Stimulated activated CD8-positive, alpha-beta memory T cell treated with anti-CD3 and anti-CD28 coated beads, Interleukin-12 subunit alpha, Interleukin-12 subunit beta, amount 100 ng/mL, for 4 hours (primary cell): ENCODE results near the gene AANAT.

Source experiments
- DNase-seq: peaks from one replicate; pipeline ENCODE4 v3.0.0-alpha.2; 2020; ENCODE audit warnings: low read depth

The AANAT gene

DNA sequence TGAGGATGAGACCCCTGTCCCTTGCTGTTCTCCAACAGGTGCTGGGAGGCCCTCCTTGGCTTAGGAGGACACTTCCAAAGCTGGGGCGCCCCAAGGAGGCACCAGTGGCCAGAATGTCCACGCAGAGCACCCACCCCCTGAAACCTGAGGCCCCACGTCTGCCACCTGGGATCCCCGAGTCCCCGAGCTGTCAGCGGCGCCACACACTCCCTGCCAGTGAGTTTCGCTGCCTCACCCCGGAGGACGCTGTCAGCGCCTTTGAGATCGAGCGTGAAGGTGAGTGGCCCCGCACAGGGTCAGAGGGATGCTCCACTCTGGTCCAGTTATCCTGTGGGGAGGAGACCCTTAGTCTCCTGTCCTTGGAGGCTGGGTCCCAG lies 1.2 kb downstream of the AANAT start:
- DNase-seq, result no peak

- DNase-seq, result no peak
Measured at GRCh38 chr17:76469076-76469990, 1.9 kb downstream of the AANAT start.

GRCh38 chr17:76469991-76470739 lies 2.8 kb downstream of the AANAT start:
- DNase-seq, result no peak

- DNase-seq, result no peak
Measured at GRCh38 chr17:76471498-76472257, 4.3 kb downstream of the AANAT start.

GRCh38 chr17:76472258-76472645 lies 4.8 kb downstream of the AANAT start:
- no peak for DNase-seq

GRCh38 chr17:76472726-76473125 lies 5.3 kb downstream of the AANAT start:
- DNase-seq, result no peak

DNA sequence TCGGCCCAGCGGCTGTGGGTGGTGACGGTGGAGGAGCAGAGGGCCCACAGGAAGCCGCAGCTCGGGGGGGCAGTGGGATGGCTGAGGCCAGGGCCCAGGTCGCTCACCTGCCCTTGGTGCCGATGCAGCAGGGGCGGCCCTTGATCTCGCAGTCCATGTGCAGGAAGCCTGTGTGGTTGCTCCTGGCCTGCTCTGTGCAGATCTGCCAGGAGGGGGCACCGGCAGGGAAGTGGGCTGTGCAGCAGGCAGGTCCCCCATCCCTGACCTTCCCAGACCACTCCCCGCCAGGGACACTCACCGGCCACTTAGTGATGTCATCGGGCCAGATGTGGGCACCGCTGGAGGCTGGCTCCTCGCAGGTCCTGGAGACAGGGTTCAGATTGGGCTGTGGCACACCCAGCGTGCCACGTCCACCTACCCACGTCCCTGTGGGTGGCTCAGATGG lies 6.2 kb downstream of the AANAT start:
- no peak for DNase-seq

- DNase-seq, result no peak
Measured at GRCh38 chr17:76474238-76474637, 6.8 kb downstream of the AANAT start.

DNA sequence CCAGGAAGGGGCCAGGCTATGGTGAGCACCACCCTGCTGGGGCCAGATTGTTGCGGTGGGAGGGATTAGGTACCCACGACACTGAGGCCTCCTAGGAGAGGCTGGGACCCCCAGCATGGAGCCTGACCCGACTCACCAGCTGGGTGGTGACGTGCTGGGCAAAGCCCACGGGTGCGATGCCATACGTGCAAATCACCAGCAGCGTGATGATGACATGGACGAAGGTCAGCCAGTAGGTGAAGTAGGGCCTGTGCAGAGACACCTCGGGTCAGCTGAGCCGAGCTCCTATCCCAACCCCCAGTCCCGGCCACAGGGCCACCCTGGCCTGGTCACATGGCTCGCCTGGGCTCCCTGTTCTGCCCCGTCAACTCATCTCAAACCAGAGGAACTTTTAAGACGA lies 7.5 kb downstream of the AANAT start:
- DNase-seq, result no peak

GRCh38 chr17:76475302-76475701 lies 7.9 kb downstream of the AANAT start:
- DNase-seq, result no peak

- no peak for DNase-seq
Measured at GRCh38 chr17:76476736-76477135, 9.3 kb downstream of the AANAT start.

GRCh38 chr17:76477576-76477975 lies 10.2 kb downstream of the AANAT start:
- DNase-seq, result no peak

GRCh38 chr17:76478097-76478496 lies 10.7 kb downstream of the AANAT start:
- DNase-seq, result no peak

- no peak for DNase-seq
Measured at GRCh38 chr17:76478730-76479514, 11.5 kb downstream of the AANAT start.

GRCh38 chr17:76479515-76480060 lies 12.2 kb downstream of the AANAT start:
- DNase-seq, result no peak

- no peak for DNase-seq
Measured at GRCh38 chr17:76480632-76481031, 13.2 kb downstream of the AANAT start.

- DNase-seq, result no peak
Measured at GRCh38 chr17:76481071-76481655, 13.8 kb downstream of the AANAT start.

DNA sequence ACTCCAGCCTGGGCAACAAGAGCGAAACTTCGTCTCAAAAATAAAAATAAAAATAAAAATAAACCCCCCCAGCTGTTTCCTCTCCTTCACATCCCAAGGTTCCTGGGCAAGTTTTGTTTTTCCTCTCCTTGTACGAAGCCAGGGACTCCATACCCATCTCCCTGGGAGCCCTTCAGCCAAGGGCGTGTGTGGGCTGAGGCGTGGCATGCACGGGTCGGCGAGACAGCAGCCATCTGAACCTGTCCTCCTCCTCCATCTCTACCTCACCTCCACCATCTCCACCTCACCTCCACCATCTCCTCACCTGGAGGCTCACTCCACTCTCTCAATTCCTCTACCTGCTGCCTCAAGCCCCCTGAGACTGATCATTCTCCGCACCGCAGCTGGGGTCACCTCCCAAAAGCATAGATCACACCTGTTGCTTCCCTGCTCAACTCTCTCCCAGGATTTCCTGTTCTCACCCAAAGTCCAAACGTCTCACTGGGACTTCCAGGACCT lies 16.9 kb downstream of the AANAT start:
- DNase-seq, result no peak

- no peak for DNase-seq
Measured at GRCh38 chr17:76485569-76485968, 18.2 kb downstream of the AANAT start.

DNA sequence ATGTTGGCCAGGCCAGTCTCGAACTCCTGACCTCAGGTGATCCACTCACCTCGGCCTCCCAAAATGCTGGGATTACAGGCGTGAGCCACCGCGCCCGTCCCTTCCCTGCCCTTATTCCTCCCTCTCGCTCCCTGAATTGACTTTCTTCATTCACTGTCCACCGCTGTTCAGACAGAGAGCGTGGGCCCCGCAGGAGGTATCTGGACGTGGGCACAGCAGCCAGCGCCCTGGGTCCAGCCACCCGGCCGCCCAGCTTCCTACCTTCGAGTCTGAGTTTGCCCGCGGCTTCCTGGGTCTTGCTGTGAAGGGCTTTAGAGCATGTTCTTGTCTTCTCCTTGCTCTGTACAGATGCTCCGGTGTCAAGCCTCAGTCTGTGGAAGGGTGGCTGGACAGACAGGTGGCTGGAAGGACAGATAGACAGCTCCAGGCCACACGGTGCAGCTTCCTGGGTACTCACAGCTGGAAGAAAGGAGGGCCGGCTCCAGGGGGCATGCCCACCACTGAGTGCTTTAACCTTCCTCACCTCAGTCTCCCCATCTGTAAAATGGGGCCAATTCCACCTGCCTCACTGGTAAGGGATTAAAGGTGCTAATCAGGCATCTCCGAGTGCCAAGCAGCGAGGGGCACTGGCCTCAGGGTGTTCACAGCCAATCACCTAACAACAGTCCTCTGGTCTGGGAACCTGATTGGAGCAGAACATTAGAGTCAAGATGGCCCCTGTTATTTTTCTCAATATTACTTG lies 20.2 kb downstream of the AANAT start:
- no peak for DNase-seq
